ENCODE data around the gene P2RY2. TPM values are rescaled to one million over a fixed set of nuclear protein-coding genes. Genes with fewer than 3 reads are reported as not detected.

P2RY2 gene
- total RNA-seq, 4 donors from 2014 or later: 36.2 to 50.3 (median 43.8) TPM

GRCh38 chr11:73182824-73183321 lies 35.2 kb upstream of the P2RY2 start:
- no peaks in the 10 kb centered on the region for H3K9me3 ChIP-seq
- H3K36me3 ChIP-seq: no peaks in the 10 kb centered on the region
- WGBS, 2 donors: 33% methylated on average over 3 of the region's 3 CpGs; no CpG with 5 or more reads in 1 of the 2 donors
- H3K27ac ChIP-seq: no peak overlapping the region
- intact Hi-C loops (cut with DNase I): loop anchor here (5.0 kb wide), 1 partner anchor 54 kb away; no protein-coding TSS in a partner anchor
- peaks cover 27 to 44% (median 29%) of the 10 kb centered on the region in 3 donors for H3K4me1 ChIP-seq
- no peak overlapping the region for H3K4me3 ChIP-seq
- no peak for DNase-seq
- TF ChIP-seq POLR2A (IDR thresholded peaks at IDR 0.05) (no peak), CTCF (IDR thresholded peaks at IDR 0.05) (no peak)
- no peaks in the 10 kb centered on the region for H3K27me3 ChIP-seq

GRCh38 chr11:73184953-73185671 lies 33.0 kb upstream of the P2RY2 start:
- no peaks in the 10 kb centered on the region for H3K9me3 ChIP-seq
- H3K4me1 ChIP-seq: peaks cover 23 to 59% (median 34%) of the 10 kb centered on the region in 3 donors
- TF ChIP-seq POLR2A (IDR thresholded peaks at IDR 0.05) (no peak), CTCF (IDR thresholded peaks at IDR 0.05) (peak; percentile 80 to 95 (median 88))
- no peaks in the 10 kb centered on the region for H3K27me3 ChIP-seq
- no peaks in the 10 kb centered on the region for H3K36me3 ChIP-seq
- H3K4me3 ChIP-seq: peak overlapping the region in 1 of 4 donors; percentile 16
- intact Hi-C loops (cut with DNase I): loop anchor here (5.0 kb wide), 3 partner anchors 42 to 107 kb away; no protein-coding TSS in a partner anchor
- peak overlapping the region; percentile 74 to 89 (median 82) for H3K27ac ChIP-seq
- DNase-seq: no peak
- 23 to 39% methylated on average over 11 to 12 of the region's 18 CpGs for WGBS, 2 donors

GRCh38 chr11:73185680-73186293 lies 32.3 kb upstream of the P2RY2 start:
- intact Hi-C loops (cut with DNase I): loop anchor here (5.0 kb wide), 2 partner anchors 42 to 107 kb away; no protein-coding TSS in a partner anchor
- Histone ChIP-seq H3K36me3 (no peaks in the 10 kb centered on the region), H3K4me3 (peak overlapping the region in 1 of 4 donors; percentile 15), H3K4me1 (peaks cover 25 to 66% (median 34%) of the 10 kb centered on the region in 3 donors), H3K9me3 (no peaks in the 10 kb centered on the region), H3K27ac (peak overlapping the region; percentile 74 to 89 (median 82)), H3K27me3 (no peaks in the 10 kb centered on the region)
- TF ChIP-seq POLR2A (IDR thresholded peaks at IDR 0.05): no peak
- no peak for DNase-seq
- WGBS, 2 donors: 10% methylated on average over 1 of the region's 13 CpGs; no CpG with 5 or more reads in 1 of the 2 donors

GRCh38 chr11:73186294-73186850 lies 31.7 kb upstream of the P2RY2 start:
- H3K9me3 ChIP-seq: no peaks in the 10 kb centered on the region
- H3K4me1 ChIP-seq: peaks cover 31 to 72% (median 39%) of the 10 kb centered on the region in 3 donors
- H3K4me3 ChIP-seq: peak overlapping the region in 1 of 4 donors; percentile 15
- DNase-seq: no peak
- peak in 1 of 6 experiments; percentile 5 for TF ChIP-seq CTCF (IDR thresholded peaks at IDR 0.05)
- TF ChIP-seq POLR2A (IDR thresholded peaks at IDR 0.05): no peak
- no peaks in the 10 kb centered on the region for H3K36me3 ChIP-seq
- H3K27ac ChIP-seq: peak overlapping the region; percentile 74 to 89 (median 82)
- 52 to 57% methylated on average over 9 to 10 of the region's 10 CpGs for WGBS, 2 donors
- intact Hi-C loops (cut with DNase I): loop anchor here (5.0 kb wide), 2 partner anchors 41 to 106 kb away; no protein-coding TSS in a partner anchor
- no peaks in the 10 kb centered on the region for H3K27me3 ChIP-seq

- H3K27ac ChIP-seq: peak overlapping the region; percentile 74 to 89 (median 82)
- TF ChIP-seq CTCF (IDR thresholded peaks at IDR 0.05): no peak
- TF ChIP-seq POLR2A (IDR thresholded peaks at IDR 0.05): no peak
- 36 to 55% methylated on average over 4 of the region's 4 CpGs for WGBS, 2 donors
- no peaks in the 10 kb centered on the region for H3K27me3 ChIP-seq
- no peaks in the 10 kb centered on the region for H3K36me3 ChIP-seq
- no peaks in the 10 kb centered on the region for H3K9me3 ChIP-seq
- no peak overlapping the region for H3K4me3 ChIP-seq
- intact Hi-C loops (cut with DNase I): loop anchor here (5.0 kb wide), 2 partner anchors 40 to 105 kb away; no protein-coding TSS in a partner anchor
- no peak for DNase-seq
- peaks cover 33 to 76% (median 42%) of the 10 kb centered on the region in 3 donors for H3K4me1 ChIP-seq
Measured at GRCh38 chr11:73186886-73187285, 31.2 kb upstream of the P2RY2 start.

Data from esophagus squamous epithelium (tissue), 5 donors.